Effector memory CD4-positive, alpha-beta T cell (primary cell): ENCODE measurements around the gene HSD17B11.
"Not testable (repeated sequence)": the region's sequence is repeated elsewhere in the genome, so short reads cannot be mapped to it uniquely, and the experiment has no call there.

Experiments
- DNase-seq, 3 donors: peaks; one replicate each; pipeline ENCODE4 v3.0.0-alpha.2; 2020
- H3K27ac ChIP-seq: 2 replicates; pipeline ENCODE4 v1.7.0; 2013; ENCODE audit warnings: mild to moderate bottlenecking, low read length, moderate library complexity; ENCODE audit not compliant: insufficient read depth, poor library complexity, severe bottlenecking
- H3K27me3 ChIP-seq: replicated peaks from 2 replicates; pipeline ENCODE4 v1.7.0; 2013; ENCODE audit warnings: mild to moderate bottlenecking, low read length; ENCODE audit not compliant: insufficient read depth, control insufficient read depth, poor library complexity, severe bottlenecking
- H3K36me3 ChIP-seq: 2 replicates; pipeline ENCODE4 v1.7.0; 2013; ENCODE audit warnings: mild to moderate bottlenecking, low read length, moderate library complexity; ENCODE audit not compliant: control insufficient read depth, insufficient read depth
- H3K4me1 ChIP-seq: 2 replicates; pipeline ENCODE4 v1.7.0; 2013; ENCODE audit warnings: low read length, mild to moderate bottlenecking; ENCODE audit not compliant: control insufficient read depth, insufficient read depth, poor library complexity, severe bottlenecking
- H3K4me3 ChIP-seq: 2 replicates; pipeline ENCODE4 v1.7.0; 2013; ENCODE audit warnings: low read length, low read depth, mild to moderate bottlenecking; ENCODE audit not compliant: insufficient read depth, poor library complexity, severe bottlenecking
- H3K9me3 ChIP-seq: 2 replicates; pipeline ENCODE4 v1.7.0; 2013; ENCODE audit warnings: mild to moderate bottlenecking, low read length, moderate library complexity; ENCODE audit not compliant: control insufficient read depth

HSD17B11 gene

GRCh38 chr4:87317527-87317926 lies 73.5 kb downstream of the HSD17B11 start:
- H3K36me3 ChIP-seq = no peaks in the 10 kb centered on the region
- H3K4me3 ChIP-seq = no peak overlapping the region
- DNase-seq = no peak
- no peaks in the 10 kb centered on the region for H3K9me3 ChIP-seq
- no peaks in the 10 kb centered on the region for H3K27me3 ChIP-seq
- no peak overlapping the region for H3K27ac ChIP-seq
- H3K4me1 ChIP-seq = no peaks in the 10 kb centered on the region

- Histone ChIP-seq H3K4me3 (no peak overlapping the region), H3K9me3 (no peaks in the 10 kb centered on the region)
- no peak for DNase-seq
Observed at GRCh38 chr4:87316961-87317360, 74.0 kb downstream of the HSD17B11 start.

GRCh38 chr4:87315000-87315399 lies 76.0 kb downstream of the HSD17B11 start:
- not testable (repeated sequence) for H3K36me3 ChIP-seq, H3K4me1 ChIP-seq, H3K4me3 ChIP-seq, H3K27me3 ChIP-seq, DNase-seq, H3K27ac ChIP-seq, H3K9me3 ChIP-seq

More at GRCh38 chr4:87316961-87317360, 74.0 kb downstream of the HSD17B11 start:
- Histone ChIP-seq H3K27me3 (no peaks in the 10 kb centered on the region), H3K4me1 (no peaks in the 10 kb centered on the region), H3K36me3 (no peaks in the 10 kb centered on the region), H3K27ac (no peak overlapping the region)

DNA sequence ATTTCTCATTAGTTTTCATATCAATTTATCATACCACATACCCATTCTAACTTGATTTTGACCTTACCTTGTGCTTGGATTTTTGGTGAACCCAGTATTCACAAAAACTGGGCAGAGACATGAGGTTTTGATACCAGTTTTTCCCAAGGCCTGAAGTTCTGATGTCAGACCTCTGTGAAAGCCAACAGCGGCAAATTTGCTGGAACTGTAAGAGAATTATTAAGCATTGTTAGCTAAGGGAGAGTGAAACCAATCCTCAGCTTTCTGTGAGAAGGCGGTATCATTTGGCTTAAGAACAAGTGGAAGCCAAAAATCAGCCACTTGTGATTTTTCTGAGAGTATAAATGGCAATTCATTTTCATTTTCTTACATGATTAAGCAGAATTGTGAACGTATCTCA lies 77.2 kb downstream of the HSD17B11 start:
- H3K27ac ChIP-seq = no peak overlapping the region
- no peaks in the 10 kb centered on the region for H3K4me1 ChIP-seq
- DNase-seq = no peak
- no peaks in the 10 kb centered on the region for H3K9me3 ChIP-seq
- no peaks in the 10 kb centered on the region for H3K36me3 ChIP-seq
- no peak overlapping the region for H3K4me3 ChIP-seq
- no peaks in the 10 kb centered on the region for H3K27me3 ChIP-seq

DNA sequence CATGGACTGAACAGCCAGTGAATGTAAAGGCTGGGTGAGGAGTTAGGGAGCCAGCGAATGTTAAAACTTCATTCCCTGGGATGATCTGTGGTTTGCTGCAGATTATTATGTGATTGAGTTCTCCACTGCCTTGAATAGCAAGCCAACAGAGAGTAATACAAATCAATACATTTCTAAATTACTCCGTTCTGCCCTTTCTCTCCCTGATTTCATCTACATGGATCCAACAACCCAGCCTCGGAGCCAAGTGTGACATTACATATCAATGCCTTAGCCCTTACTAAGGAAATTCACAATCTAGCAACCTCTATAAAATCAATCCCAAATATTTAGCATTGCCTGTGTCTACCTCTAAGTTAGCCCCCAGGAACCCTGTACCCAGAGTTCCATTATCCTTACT lies 79.3 kb downstream of the HSD17B11 start:
- H3K4me1 ChIP-seq = no peaks in the 10 kb centered on the region
- no peak overlapping the region for H3K27ac ChIP-seq
- no peaks in the 10 kb centered on the region for H3K27me3 ChIP-seq
- H3K4me3 ChIP-seq = no peak overlapping the region
- no peak for DNase-seq
- no peaks in the 10 kb centered on the region for H3K9me3 ChIP-seq
- H3K36me3 ChIP-seq = no peaks in the 10 kb centered on the region

- H3K27me3 ChIP-seq = no peaks in the 10 kb centered on the region
- no peak for DNase-seq
- no peak overlapping the region for H3K4me3 ChIP-seq
- H3K27ac ChIP-seq = no peak overlapping the region
- H3K4me1 ChIP-seq = no peaks in the 10 kb centered on the region
- no peaks in the 10 kb centered on the region for H3K36me3 ChIP-seq
- no peaks in the 10 kb centered on the region for H3K9me3 ChIP-seq
Observed at GRCh38 chr4:87310691-87311335, 80.2 kb downstream of the HSD17B11 start.

- DNase-seq = no peak
- no peaks in the 10 kb centered on the region for H3K9me3 ChIP-seq
- no peaks in the 10 kb centered on the region for H3K36me3 ChIP-seq
- H3K27me3 ChIP-seq = no peaks in the 10 kb centered on the region
- H3K4me3 ChIP-seq = no peak overlapping the region
- no peaks in the 10 kb centered on the region for H3K4me1 ChIP-seq
- no peak overlapping the region for H3K27ac ChIP-seq
Observed at GRCh38 chr4:87309625-87310024, 81.4 kb downstream of the HSD17B11 start.

- Histone ChIP-seq H3K9me3 (no peaks in the 10 kb centered on the region), H3K4me3 (no peak overlapping the region), H3K27me3 (no peaks in the 10 kb centered on the region), H3K36me3 (no peaks in the 10 kb centered on the region), H3K4me1 (no peaks in the 10 kb centered on the region), H3K27ac (no peak overlapping the region)
- no peak for DNase-seq
Observed at GRCh38 chr4:87306056-87306455, 84.9 kb downstream of the HSD17B11 start.

GRCh38 chr4:87305562-87305961 lies 85.4 kb downstream of the HSD17B11 start:
- H3K9me3 ChIP-seq = no peaks in the 10 kb centered on the region
- no peaks in the 10 kb centered on the region for H3K4me1 ChIP-seq
- no peak overlapping the region for H3K27ac ChIP-seq
- DNase-seq = no peak
- H3K36me3 ChIP-seq = no peaks in the 10 kb centered on the region
- no peak overlapping the region for H3K4me3 ChIP-seq
- H3K27me3 ChIP-seq = no peaks in the 10 kb centered on the region

- Histone ChIP-seq H3K4me3 (no peak overlapping the region), H3K27ac (no peak overlapping the region), H3K4me1 (no peaks in the 10 kb centered on the region), H3K27me3 (no peaks in the 10 kb centered on the region), H3K36me3 (no peaks in the 10 kb centered on the region), H3K9me3 (no peaks in the 10 kb centered on the region)
- DNase-seq = no peak
Observed at GRCh38 chr4:87304745-87305432, 86.1 kb downstream of the HSD17B11 start.
